H1 (cell line): ENCODE data around the gene PTPA. TPM values are rescaled to one million over a fixed set of nuclear protein-coding genes. Genes with fewer than 3 reads are reported as not detected.

Source experiments
- CTCF ChIA-PET: fragments of 300-600 bp; sonication (Branson Sonifier 250); formaldehyde crosslinking; loops from one replicate; lab custom pipeline; 2021; ENCODE audit not compliant: partially characterized antibody; lab: Charles Lee
- POLR2A ChIA-PET: fragments of 300-600 bp; sonication (Branson Sonifier 250); formaldehyde crosslinking; loops from one replicate; lab custom pipeline; 2021; ENCODE audit warnings: inconsistent platforms; ENCODE audit not compliant: partially characterized antibody; lab: Charles Lee
- DNase-seq, 2 experiments: peaks; one replicate each; pipeline versions ENCODE4 v3.0.0 to v3.0.0-alpha.2; 2010 to 2022; ENCODE audit warnings: low spot score in 2 of 2, low read depth in 1 of 2, mixed read lengths in 1 of 2
- FAIRE-seq: peaks from 2 replicates; lab custom pipeline; 2011; peaks lifted over from hg19 to GRCh38; lab: Jason Lieb, UNC
- H2AFZ ChIP-seq: 2 replicates; pipeline ENCODE4 v1.8.1; 2012; ENCODE audit warnings: low read length, inconsistent platforms
- H2AK5ac ChIP-seq: 2 replicates; pipeline ENCODE4 v1.6.1; 2013; ENCODE audit warnings: low read depth, low read length
- H2BK120ac ChIP-seq: replicated peaks from 2 replicates; pipeline ENCODE3; 2013; ENCODE audit warnings: low read depth, low read length, inconsistent platforms
- H2BK12ac ChIP-seq: 2 replicates; pipeline ENCODE4 v1.6.1; 2013; ENCODE audit warnings: low read depth, low read length
- H2BK15ac ChIP-seq: 2 replicates; pipeline ENCODE4 v1.6.1; 2013; ENCODE audit warnings: low read length
- H2BK20ac ChIP-seq: 2 replicates; pipeline ENCODE4 v1.6.1; 2013; ENCODE audit warnings: low read length
- H2BK5ac ChIP-seq: 2 replicates; pipeline ENCODE4 v1.6.1; 2013; ENCODE audit warnings: low read depth, low read length
- H3K14ac ChIP-seq: 2 replicates; pipeline ENCODE4 v1.6.1; 2013; ENCODE audit warnings: inconsistent platforms; ENCODE audit not compliant: insufficient read length
- H3K18ac ChIP-seq: 2 replicates; pipeline ENCODE4 v1.6.1; 2013; ENCODE audit warnings: low read length; ENCODE audit errors: extremely low read depth
- H3K23ac ChIP-seq: 2 replicates; pipeline ENCODE4 v1.6.1; 2013; ENCODE audit warnings: inconsistent platforms; ENCODE audit not compliant: insufficient read length
- H3K23me2 ChIP-seq: 2 replicates; pipeline ENCODE4 v1.6.1; 2013; ENCODE audit warnings: low read depth, low read length
- H3K27ac ChIP-seq: 2 replicates; pipeline ENCODE4 v1.6.1; 2011; ENCODE audit warnings: low read depth, low read length, inconsistent platforms
- H3K27me3 ChIP-seq, 4 experiments: replicated peaks in 1 of 4; 1 replicate in 1 of 4; 2 replicates in 3 of 4; pipeline versions ENCODE4 v1.6.1 to v1.8.1; 2011 to 2013; ENCODE audit warnings: low read length in 3 of 4, mild to moderate bottlenecking in 3 of 4, inconsistent platforms in 2 of 4, mixed read lengths in 2 of 4, moderate library complexity in 1 of 4; ENCODE audit not compliant: control insufficient read depth in 3 of 4, insufficient read depth in 3 of 4; ENCODE audit errors: extremely low read depth in 1 of 4
- H3K36me3 ChIP-seq, 4 experiments: 2 replicates each; pipeline versions ENCODE4 v1.6.1 to v1.8.1; 2011 to 2013; ENCODE audit warnings: mild to moderate bottlenecking in 4 of 4, low read length in 3 of 4, moderate library complexity in 2 of 4, control low read depth in 1 of 4, inconsistent platforms in 1 of 4; ENCODE audit not compliant: insufficient read depth in 4 of 4, control insufficient read depth in 2 of 4
- H3K4ac ChIP-seq: replicated peaks from 2 replicates; pipeline ENCODE3; 2013; ENCODE audit warnings: low read length, low read depth, mixed read lengths, inconsistent platforms; ENCODE audit not compliant: insufficient read length
- H3K4me1 ChIP-seq, 4 experiments: replicated peaks in 1 of 4; 1 replicate in 1 of 4; 2 replicates in 3 of 4; pipeline versions ENCODE4 v1.6.1 to v1.8.1; 2011 to 2013; ENCODE audit warnings: low read length in 3 of 4, inconsistent platforms in 2 of 4, mixed read lengths in 1 of 4; ENCODE audit not compliant: insufficient read depth in 4 of 4, control insufficient read depth in 3 of 4
- H3K4me2 ChIP-seq, 2 experiments: 2 replicates each; pipeline versions ENCODE4 v1.6.1 to v1.8.1; 2011 to 2013; ENCODE audit warnings: low read depth in 2 of 2, low read length in 2 of 2, control low read depth in 1 of 2, inconsistent platforms in 1 of 2, mild to moderate bottlenecking in 1 of 2; ENCODE audit not compliant: insufficient read depth in 1 of 2
- H3K4me3 ChIP-seq, 4 experiments: fragments of 200-600, 300-600 bp in 1 of 4; sonication (generic), shearing (Covaris generic), sonication (Bioruptor Twin) in 1 of 4; 2 replicates each; pipeline versions ENCODE4 v1.5.1 to v1.8.1; 2011 to 2016; ENCODE audit warnings: low read length in 4 of 4, low read depth in 3 of 4, control low read depth in 2 of 4, inconsistent platforms in 2 of 4, mild to moderate bottlenecking in 2 of 4, mixed read lengths in 1 of 4, moderate library complexity in 1 of 4; ENCODE audit not compliant: insufficient read depth in 2 of 4; ENCODE audit errors: extremely low read depth in 1 of 4
- H3K56ac ChIP-seq: replicated peaks from 2 replicates; pipeline ENCODE3; 2013; ENCODE audit warnings: low read depth, mild to moderate bottlenecking, mixed read lengths, low read length, inconsistent platforms; ENCODE audit not compliant: insufficient read length
- H3K79me1 ChIP-seq: 2 replicates; pipeline ENCODE4 v1.6.1; 2013; ENCODE audit warnings: low read depth, low read length, control low read depth
- H3K79me2 ChIP-seq, 2 experiments: 2 replicates each; pipeline versions ENCODE4 v1.6.1 to v1.8.1; 2012 to 2013; ENCODE audit warnings: low read length in 2 of 2, mild to moderate bottlenecking in 2 of 2, inconsistent platforms in 1 of 2; ENCODE audit not compliant: insufficient read depth in 2 of 2, control insufficient read depth in 1 of 2
- H3K9ac ChIP-seq, 4 experiments: replicated peaks in 1 of 4; 1 replicate in 1 of 4; 2 replicates in 3 of 4; pipeline versions ENCODE4 v1.6.1 to v1.8.1; 2011 to 2013; ENCODE audit warnings: low read depth in 3 of 4, low read length in 3 of 4, control low read depth in 2 of 4, mild to moderate bottlenecking in 2 of 4, moderate library complexity in 2 of 4, inconsistent platforms in 1 of 4; ENCODE audit errors: extremely low read depth in 1 of 4
- H3K9me3 ChIP-seq, 2 experiments: 2 replicates each; pipeline versions ENCODE4 v1.6.1 to v1.8.1; 2012 to 2013; ENCODE audit warnings: mild to moderate bottlenecking in 2 of 2, moderate library complexity in 2 of 2, control low read depth in 1 of 2, inconsistent platforms in 1 of 2, low read depth in 1 of 2, low read length in 1 of 2, mixed read lengths in 1 of 2; ENCODE audit not compliant: insufficient read depth in 2 of 2
- H4K20me1 ChIP-seq, 2 experiments: replicated peaks in 1 of 2; 2 replicates each; pipeline versions ENCODE3 to v1.8.1; 2011 to 2013; ENCODE audit warnings: inconsistent platforms in 2 of 2, low read length in 2 of 2, mild to moderate bottlenecking in 1 of 2; ENCODE audit not compliant: insufficient read depth in 2 of 2, control insufficient read depth in 1 of 2
- H4K5ac ChIP-seq: 2 replicates; pipeline ENCODE4 v1.6.1; 2013; ENCODE audit warnings: low read length, low read depth, mixed read lengths, inconsistent platforms; ENCODE audit not compliant: insufficient read length
- H4K8ac ChIP-seq: 2 replicates; pipeline ENCODE4 v1.8.0; 2013; ENCODE audit warnings: mild to moderate bottlenecking, moderate library complexity, low read length, inconsistent platforms; ENCODE audit not compliant: insufficient read depth; ENCODE audit errors: extremely low read depth
- H4K91ac ChIP-seq: replicated peaks from 2 replicates; pipeline ENCODE3; 2013; ENCODE audit warnings: low read length, mixed read lengths, inconsistent platforms; ENCODE audit not compliant: insufficient read length
- CHD2 ChIP-seq: IDR thresholded peaks from 2 replicates; pipeline ENCODE4 v1.6.1; 2012; ENCODE audit warnings: low read length, improper control_type of control experiment
- CTCF ChIP-seq, 3 experiments: IDR thresholded peaks; 1 replicate in 2 of 3; 2 replicates in 1 of 3; pipeline versions ENCODE4 v1.5.1 to v1.6.1; 2011; ENCODE audit warnings: low read length in 3 of 3, mild to moderate bottlenecking in 3 of 3, inconsistent platforms in 2 of 3, low read depth in 1 of 3, moderate library complexity in 1 of 3; ENCODE audit not compliant: insufficient read depth in 1 of 3; ENCODE audit errors: control extremely low read depth in 1 of 3
- EGR1 ChIP-seq: IDR thresholded peaks from 2 replicates; pipeline ENCODE4 v1.6.1; 2011; ENCODE audit warnings: low read depth, low read length, borderline replicate concordance
- GABPA ChIP-seq: IDR thresholded peaks from 2 replicates; pipeline ENCODE4 v1.6.1; 2011; ENCODE audit warnings: mild to moderate bottlenecking, low read length, moderate library complexity, borderline replicate concordance; ENCODE audit not compliant: insufficient read depth
- JUN ChIP-seq: IDR thresholded peaks from 2 replicates; pipeline ENCODE4 v1.6.1; 2011; ENCODE audit warnings: low read depth, mild to moderate bottlenecking, improper control_type of control experiment, low read length
- POU5F1 ChIP-seq: IDR thresholded peaks from 2 replicates; pipeline ENCODE4 v1.6.1; 2011; ENCODE audit warnings: low read depth, mild to moderate bottlenecking, low read length, moderate library complexity
- RBBP5 ChIP-seq: IDR thresholded peaks from 2 replicates; pipeline ENCODE4 v1.7.1; 2012; ENCODE audit warnings: low read depth, mild to moderate bottlenecking, inconsistent platforms, low read length, moderate library complexity, borderline replicate concordance
- RFX5 ChIP-seq: IDR thresholded peaks from 2 replicates; pipeline ENCODE4 v1.6.1; 2011; ENCODE audit warnings: low read depth, low read length, improper control_type of control experiment, borderline replicate concordance
- RXRA ChIP-seq: IDR thresholded peaks from 2 replicates; pipeline ENCODE4 v1.6.1; 2011; ENCODE audit warnings: low read depth, mild to moderate bottlenecking, low read length, moderate library complexity; ENCODE audit not compliant: insufficient read depth
- SRF ChIP-seq: IDR thresholded peaks from 2 replicates; pipeline ENCODE4 v1.6.1; 2011; ENCODE audit warnings: mild to moderate bottlenecking, low read depth, low read length, moderate library complexity
- TAF7 ChIP-seq: optimal IDR thresholded peaks from 2 replicates; pipeline ENCODE3; 2011; ENCODE audit warnings: low read depth, mild to moderate bottlenecking, inconsistent platforms, low read length, moderate library complexity, borderline replicate concordance
- TBP ChIP-seq: IDR thresholded peaks from 2 replicates; pipeline ENCODE4 v1.6.1; 2011; ENCODE audit warnings: low read depth, low read length, improper control_type of control experiment
- WGBS, 2 experiments: shearing (Covaris generic) in 1 of 2; methylation state at CpG; one replicate each; pipeline versions ENCODE4 v1.1.6 to v1.1.7; 2013 to 2015; ENCODE audit warnings: low lambda C conversion rate in 2 of 2, mixed read lengths in 2 of 2, inconsistent platforms in 1 of 2, low coverage in 1 of 2, missing lambda C conversion rate in 1 of 2; ENCODE audit not compliant: insufficient replicate concordance in 2 of 2, insufficient coverage in 1 of 2, insufficient read length in 1 of 2; ENCODE audit errors: extremely low coverage in 1 of 2, missing lambda C conversion rate in 1 of 2; 5-methylcytosine and 5-hydroxymethylcytosine counted together
- polyA plus RNA-seq, 7 experiments: library from polyadenylated mRNA; depleted of rRNA in 3 of 7; stranded (reverse) in 5 of 7; unstranded in 2 of 7; fragments of >200 nt in 5 of 7; fragments of 200-250 nt in 2 of 7; gene quantifications; 1 replicate in 5 of 7; 2 replicates in 1 of 7; 4 replicates in 1 of 7; pipeline versions ENCODE4 v1.2.1 to v1.2.3, GENCODE V29; 2011 to 2013; ENCODE audit warnings: missing spikeins in 2 of 7, mixed read lengths in 2 of 7
- total RNA-seq: library from RNA; stranded (reverse); fragmentation: NEBNext Ultra II Directional; extraction: Animal tissue kit (Norgen Biotek cat#: 25700); gene quantifications from 2 replicates; pipeline ENCODE4 v1.2.1, GENCODE V29; 2021

Gene PTPA
- total and polyA plus RNA-seq, 2 of the 8 experiments (the other 6 are each of a cell fraction or from before 2014, with no cell fraction given): 114 to 145 TPM

GRCh38 chr9:129104051-129104450 is 7.2 kb upstream of the PTPA start:
- H3K4me1 ChIP-seq: peaks cover 0 to 5% (median 1%) of the 10 kb centered on the region in 4 experiments; a peak in 2 of 7 replicates
- no peak for FAIRE-seq
- H3K4me3 ChIP-seq: no peak overlapping the region
- H3K9ac ChIP-seq: no peak overlapping the region
- no peak overlapping the region for H3K56ac ChIP-seq
- no peak overlapping the region for H3K18ac ChIP-seq
- H2BK20ac ChIP-seq: no peak overlapping the region
- no peaks in the 10 kb centered on the region for H3K79me1 ChIP-seq
- H2BK12ac ChIP-seq: no peak overlapping the region
- H3K23ac ChIP-seq: no peak overlapping the region
- H2BK120ac ChIP-seq: no peak overlapping the region
- H4K20me1 ChIP-seq: no peaks in the 10 kb centered on the region
- no peaks in the 10 kb centered on the region for H3K79me2 ChIP-seq
- H2AK5ac ChIP-seq: no peak overlapping the region
- ChIA-PET POLR2A (no interaction called here), CTCF (interaction anchor here (0.6 to 2.0 kb wide), 8 partner anchors 10 to 510 kb away, joined by 3 to 12 read pairs (median 6); no protein-coding TSS in a partner anchor)
- no peak overlapping the region for H3K4me2 ChIP-seq
- H3K23me2 ChIP-seq: no peaks in the 10 kb centered on the region
- H2BK15ac ChIP-seq: no peak overlapping the region
- no peak overlapping the region for H4K91ac ChIP-seq
- H3K4ac ChIP-seq: no peak overlapping the region
- H2BK5ac ChIP-seq: no peak overlapping the region
- 88% methylated on average over 11 of the region's 11 CpGs; no CpG with 5 or more reads in 1 of the 2 experiments for WGBS, 2 experiments
- no peak overlapping the region for H4K5ac ChIP-seq
- no peak overlapping the region for H3K27ac ChIP-seq
- no peaks in the 10 kb centered on the region for H3K9me3 ChIP-seq
- DNase-seq: no peak
- H3K27me3 ChIP-seq: peaks cover 0 to 8% (median 5%) of the 10 kb centered on the region in 4 experiments; a peak in 4 of 7 replicates
- H3K14ac ChIP-seq: no peak overlapping the region
- H3K36me3 ChIP-seq: no peaks in the 10 kb centered on the region
- no peak overlapping the region for H4K8ac ChIP-seq
- H2AFZ ChIP-seq: no peak overlapping the region
- TF ChIP-seq TBP (no peak), CTCF (IDR thresholded peaks at IDR 0.05; ENCODE audit: control extremely low read depth in 1 of 3, insufficient read depth in 1 of 3, low read depth in 1 of 3, low read length in 3 of 3) (no peak), POU5F1 (no peak), EGR1 (no peak), GABPA (no peak), RXRA (no peak), SRF (no peak), RBBP5 (no peak), CHD2 (no peak), TAF7 (no peak), RFX5 (no peak), JUN (no peak)
